ENCODE results near the gene INPP4B.

Gene INPP4B

GRCh38 chr4:142434519-142435224 is 411.4 kb downstream of the INPP4B start:
- no peak overlapping the region for H3K4me3 ChIP-seq (ENCODE audit: low read depth, low read length)
- TF ChIP-seq CTCF (IDR thresholded peaks at IDR 0.05; ENCODE audit: borderline replicate concordance, insufficient read depth, low read depth, low read length): no peak

- no peak overlapping the region for H3K4me3 ChIP-seq (ENCODE audit: low read depth, low read length)
- TF ChIP-seq CTCF (IDR thresholded peaks at IDR 0.05; ENCODE audit: borderline replicate concordance, insufficient read depth, low read depth, low read length): no peak
Measured at GRCh38 chr4:142428715-142429114, 417.4 kb downstream of the INPP4B start.

- no peak overlapping the region for H3K4me3 ChIP-seq (ENCODE audit: low read depth, low read length)
- TF ChIP-seq CTCF (IDR thresholded peaks at IDR 0.05; ENCODE audit: borderline replicate concordance, insufficient read depth, low read depth, low read length): no peak
Measured at GRCh38 chr4:142427456-142427855, 418.6 kb downstream of the INPP4B start.

- no peak for TF ChIP-seq CTCF (IDR thresholded peaks at IDR 0.05; ENCODE audit: borderline replicate concordance, insufficient read depth, low read depth, low read length)
- H3K4me3 ChIP-seq (ENCODE audit: low read depth, low read length): no peak overlapping the region
Measured at GRCh38 chr4:142423861-142424260, 422.2 kb downstream of the INPP4B start.

- H3K4me3 ChIP-seq (ENCODE audit: low read depth, low read length): no peak overlapping the region
- no peak for TF ChIP-seq CTCF (IDR thresholded peaks at IDR 0.05; ENCODE audit: borderline replicate concordance, insufficient read depth, low read depth, low read length)
Measured at GRCh38 chr4:142420311-142421095, 425.6 kb downstream of the INPP4B start.

GRCh38 chr4:142419712-142420111 is 426.4 kb downstream of the INPP4B start:
- no peak overlapping the region for H3K4me3 ChIP-seq (ENCODE audit: low read depth, low read length)
- no peak for TF ChIP-seq CTCF (IDR thresholded peaks at IDR 0.05; ENCODE audit: borderline replicate concordance, insufficient read depth, low read depth, low read length)

GRCh38 chr4:142418697-142419096 is 427.4 kb downstream of the INPP4B start:
- TF ChIP-seq CTCF (IDR thresholded peaks at IDR 0.05; ENCODE audit: borderline replicate concordance, insufficient read depth, low read depth, low read length): no peak
- H3K4me3 ChIP-seq (ENCODE audit: low read depth, low read length): no peak overlapping the region

Measured in GM12875 (cell line).